Brain pericyte (primary cell): ENCODE measurements around the gene STIMATE.

Experiments used
- DNase-seq: peaks from one replicate; pipeline ENCODE4 v3.0.0-alpha.2; 2012; ENCODE audit warnings: low read depth, low spot score

STIMATE gene

DNA sequence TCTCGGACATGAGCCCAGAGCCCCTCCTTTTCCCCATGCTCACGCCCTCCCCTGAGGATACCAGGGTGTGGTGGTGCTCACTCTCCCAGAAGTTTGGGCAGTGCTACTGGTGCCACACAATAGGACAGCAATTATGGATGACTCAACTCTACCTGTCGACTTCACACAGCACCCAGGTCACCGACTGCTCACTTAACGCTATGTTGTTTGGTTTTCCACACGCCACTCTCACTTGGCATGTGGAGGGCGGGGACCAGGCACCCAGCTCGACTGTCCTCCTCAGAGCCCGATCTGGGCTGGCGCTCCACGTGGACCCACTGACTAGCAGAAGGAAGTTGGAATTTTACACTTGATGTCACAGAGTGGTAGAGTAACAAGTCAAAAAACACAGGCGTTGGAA lies 30.9 kb downstream of the STIMATE start:
- DNase-seq = no peak

DNA sequence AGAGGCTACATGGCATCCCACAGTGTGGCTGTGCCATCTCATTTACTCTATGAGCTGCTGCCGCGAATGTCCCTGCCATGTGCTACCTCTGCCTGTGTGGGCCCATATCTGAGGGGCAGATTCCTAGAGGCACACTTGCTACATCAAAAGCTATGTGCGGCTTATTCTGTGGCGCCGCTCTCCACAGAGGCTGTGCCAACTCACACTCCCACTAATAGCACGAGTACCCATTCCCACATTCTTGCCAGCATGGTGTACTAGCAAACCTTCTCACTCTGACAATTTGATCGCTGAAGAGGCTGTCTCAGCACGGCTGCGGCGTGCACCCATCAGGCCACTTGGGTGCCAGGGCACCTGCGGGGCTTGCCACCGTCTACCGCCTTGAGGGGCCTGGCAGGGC lies 31.4 kb downstream of the STIMATE start:
- no peak for DNase-seq

GRCh38 chr3:52860424-52860768 lies 37.0 kb downstream of the STIMATE start:
- no peak for DNase-seq

- no peak for DNase-seq
Measured at GRCh38 chr3:52859686-52860423, 37.5 kb downstream of the STIMATE start.

DNA sequence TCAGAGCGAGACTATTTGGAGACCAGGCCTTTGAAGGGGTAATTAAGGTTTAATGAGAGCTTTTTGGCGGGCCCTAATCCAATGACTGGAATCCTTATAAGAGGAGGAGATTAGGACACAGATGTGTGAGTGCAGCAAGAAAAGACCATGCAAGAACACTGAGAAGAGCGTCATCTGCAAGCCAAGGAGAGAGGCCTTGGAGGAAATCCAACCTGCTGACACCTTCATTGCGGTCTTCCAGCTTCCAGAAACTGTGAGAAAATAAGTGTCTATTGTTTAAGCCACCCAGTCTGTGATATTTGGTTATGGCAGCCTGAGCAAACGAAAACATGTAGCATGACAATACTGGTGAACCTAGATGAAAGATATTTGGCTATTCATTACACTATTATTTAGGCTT lies 39.5 kb downstream of the STIMATE start:
- DNase-seq = no peak

GRCh38 chr3:52857133-52857532 lies 40.2 kb downstream of the STIMATE start:
- DNase-seq = no peak

- no peak for DNase-seq
Measured at GRCh38 chr3:52856666-52857065, 40.7 kb downstream of the STIMATE start.

DNA sequence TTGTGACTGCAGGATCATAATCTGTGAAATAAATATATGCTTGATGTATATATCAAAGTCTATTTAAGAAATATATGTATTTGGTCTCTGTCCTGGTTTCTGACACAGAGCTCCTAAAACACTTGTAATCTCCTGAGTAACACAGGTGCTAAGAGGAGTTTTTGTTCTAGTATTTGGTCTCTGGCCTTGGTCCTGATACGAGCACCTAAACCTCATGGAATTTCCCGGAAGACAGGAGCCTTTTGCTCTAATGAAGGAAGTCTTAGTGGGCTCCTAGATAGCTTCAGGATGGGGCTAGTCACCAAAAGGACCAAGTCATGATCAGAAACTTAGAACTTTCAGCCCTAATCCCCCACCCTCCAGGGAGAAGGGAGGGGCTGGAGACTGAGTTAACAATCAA lies 43.3 kb downstream of the STIMATE start:
- no peak for DNase-seq

- DNase-seq = no peak
Measured at GRCh38 chr3:52852419-52852818, 44.9 kb downstream of the STIMATE start.

- DNase-seq = no peak
Measured at GRCh38 chr3:52851348-52851747, 46.0 kb downstream of the STIMATE start.

DNA sequence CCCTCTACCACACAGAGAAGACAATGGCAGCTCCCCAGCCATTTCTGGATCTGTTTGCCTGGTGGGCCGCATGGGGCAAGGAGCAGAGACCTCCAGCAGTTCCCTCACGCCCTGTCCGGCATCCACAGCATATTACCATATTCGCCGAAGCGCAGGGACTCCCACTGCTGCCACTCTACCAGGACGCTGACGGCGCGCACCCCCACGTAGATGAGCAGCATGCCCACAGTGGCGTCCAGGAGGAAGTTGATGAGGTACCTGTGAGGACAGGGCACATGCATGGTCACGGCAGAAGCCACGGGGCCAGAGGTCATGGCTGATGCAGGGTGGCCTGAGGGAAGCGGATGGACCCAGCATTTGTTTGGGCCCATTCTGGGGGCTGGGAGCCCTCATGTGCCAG lies 47.7 kb downstream of the STIMATE start:
- no peak for DNase-seq

DNA sequence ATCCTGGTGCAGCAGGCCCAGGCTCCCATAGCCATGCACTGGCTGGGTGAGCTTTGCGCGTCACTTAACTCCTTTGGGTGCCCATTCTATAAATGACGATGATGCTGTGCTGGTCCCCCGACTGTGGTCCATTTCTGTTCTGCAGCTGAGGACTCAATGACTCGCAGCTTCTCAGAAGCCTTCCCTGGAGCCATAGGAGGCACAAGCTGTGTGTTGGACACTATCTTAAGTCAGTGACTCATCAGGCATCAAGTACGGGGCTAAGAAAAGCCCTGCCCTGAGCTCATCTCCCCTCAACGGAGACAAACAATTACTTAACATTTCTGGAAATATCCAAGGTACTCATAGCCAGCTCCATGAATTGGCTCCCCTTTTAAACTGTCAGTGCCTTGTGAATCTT lies 48.7 kb downstream of the STIMATE start:
- no peak for DNase-seq

- no peak for DNase-seq
Measured at GRCh38 chr3:52847726-52848125, 49.6 kb downstream of the STIMATE start.

DNA sequence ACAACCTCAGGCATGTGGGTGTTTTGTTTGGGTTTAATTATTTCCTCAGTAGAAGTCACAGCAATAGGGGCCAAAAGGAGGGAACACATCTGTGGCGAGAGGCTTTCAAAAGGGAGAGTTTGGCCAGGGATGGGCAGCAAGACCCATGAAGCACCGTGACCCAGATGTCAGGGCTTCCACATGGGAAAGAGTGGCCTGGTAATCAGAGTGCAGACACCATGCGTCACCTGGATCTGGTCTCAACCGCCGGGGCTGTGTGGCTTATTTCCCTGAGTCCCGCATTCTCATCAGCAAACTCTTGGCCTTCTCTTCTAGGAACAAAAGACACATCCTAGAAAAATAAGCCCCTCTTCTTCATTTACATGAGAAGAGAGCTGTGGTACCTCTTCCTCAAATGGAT lies 50.1 kb downstream of the STIMATE start:
- DNase-seq = no peak

DNA sequence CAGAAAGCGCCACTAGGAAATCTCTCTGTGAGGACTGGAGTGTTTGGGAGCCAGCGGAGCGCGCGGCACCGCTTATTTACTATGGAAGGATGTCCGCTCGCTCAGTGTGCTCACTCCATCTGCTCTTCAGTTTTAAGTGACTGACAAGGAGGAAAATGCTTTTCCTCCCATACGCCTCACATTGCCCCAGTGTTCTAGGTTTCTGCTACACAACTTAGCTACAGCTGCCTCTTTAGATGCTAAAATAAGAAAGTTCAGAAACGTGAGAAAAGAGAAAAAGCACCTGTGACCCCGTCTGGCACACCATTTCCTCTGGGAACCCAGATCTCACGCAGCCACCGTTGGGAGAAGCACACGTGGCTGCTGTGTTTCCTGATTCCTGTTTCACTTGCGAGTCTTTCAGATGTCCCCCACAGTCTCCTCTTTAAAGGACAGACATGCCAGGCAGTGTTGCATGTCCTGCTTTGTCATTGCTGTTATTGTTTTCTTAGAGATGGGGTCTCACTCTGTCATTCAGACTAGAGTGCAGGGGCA lies 50.8 kb downstream of the STIMATE start:
- DNase-seq = no peak

DNA sequence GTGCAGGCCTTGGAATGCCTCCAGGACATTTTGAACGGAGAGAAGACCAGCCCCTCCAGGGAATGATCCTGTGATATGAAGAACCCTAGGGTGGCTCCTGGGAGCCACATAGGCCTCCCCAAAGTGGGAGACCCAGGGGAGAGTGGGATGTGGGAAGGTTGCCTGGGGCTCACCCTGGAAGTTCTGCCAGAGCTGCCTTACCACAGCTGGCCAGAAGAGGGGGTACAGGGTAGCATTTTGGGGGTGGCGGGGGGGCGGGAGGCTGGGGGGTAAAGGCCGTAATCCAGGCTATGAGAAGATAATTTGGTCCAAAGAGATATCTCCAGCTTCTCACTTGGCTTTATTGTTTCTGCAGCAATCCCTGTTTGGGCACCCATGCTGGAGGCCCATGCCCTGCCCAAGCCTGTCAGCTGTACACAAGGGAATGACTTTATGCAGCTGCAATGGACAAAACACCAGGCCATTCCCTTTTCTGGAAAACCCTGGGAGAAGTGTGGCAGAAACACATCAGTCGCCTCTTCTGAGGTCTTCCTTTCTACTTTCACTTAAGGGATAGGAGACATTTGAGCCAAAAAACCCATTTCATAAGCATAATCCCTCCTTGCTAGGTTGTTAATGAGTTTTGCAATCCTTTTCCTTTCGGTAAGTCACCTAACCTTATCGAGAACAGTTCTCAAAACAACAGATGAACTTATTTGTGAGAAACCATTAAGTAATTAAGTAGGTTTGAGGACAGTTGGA lies 51.5 kb downstream of the STIMATE start:
- DNase-seq = no peak

- DNase-seq = no peak
Measured at GRCh38 chr3:52845157-52845556, 52.2 kb downstream of the STIMATE start.

DNA sequence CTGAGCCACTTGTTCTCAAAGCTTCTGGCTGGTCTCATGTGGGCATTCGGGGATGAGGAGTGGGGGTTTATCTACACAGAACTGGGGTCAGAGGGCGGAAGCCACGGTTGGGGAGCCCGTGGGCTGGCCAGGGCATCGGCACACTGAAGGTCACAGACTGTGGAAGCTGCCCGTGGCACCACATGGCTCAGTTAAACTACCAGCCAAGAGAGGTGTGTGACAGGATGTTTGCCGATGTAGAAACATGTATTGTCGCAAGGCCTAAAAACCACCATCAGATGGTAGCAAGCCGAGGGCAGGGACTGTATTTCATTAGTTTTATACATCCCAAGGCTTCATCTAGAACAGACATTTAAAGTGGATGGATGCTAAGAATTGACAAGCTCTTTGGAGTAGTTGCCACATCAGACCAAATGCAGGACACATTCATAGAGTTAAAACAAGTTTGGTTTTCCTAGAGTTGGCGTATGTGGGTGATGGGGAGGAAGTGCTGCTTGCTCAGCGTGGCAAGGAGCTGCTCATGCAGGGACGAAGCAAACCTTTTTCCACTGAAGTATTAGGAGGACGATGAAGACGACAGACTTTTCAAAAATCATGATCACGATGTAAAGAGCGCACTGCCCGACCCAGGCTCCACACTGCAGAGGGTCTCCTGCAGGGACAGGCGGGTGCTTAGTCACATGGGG lies 52.9 kb downstream of the STIMATE start:
- no peak for DNase-seq

DNA sequence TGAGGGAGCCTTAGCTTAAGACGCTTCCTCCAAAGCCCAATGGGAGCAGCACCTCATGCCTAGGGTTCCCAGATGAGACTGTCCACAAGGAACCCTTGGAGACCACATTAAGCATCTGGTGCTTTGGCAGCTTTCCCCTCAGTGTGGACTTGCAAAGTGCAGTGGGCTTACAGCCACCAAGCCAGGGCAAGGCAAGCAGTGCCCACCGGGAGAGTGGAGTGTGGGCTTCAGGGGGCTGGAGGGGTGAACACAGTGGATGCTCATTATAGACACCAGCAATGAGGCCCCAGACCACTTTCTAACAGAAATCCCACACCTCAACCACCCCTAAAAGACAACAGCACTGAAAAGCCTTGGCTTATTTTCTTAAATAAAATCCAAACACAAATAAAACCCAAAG lies 53.5 kb downstream of the STIMATE start:
- no peak for DNase-seq

DNA sequence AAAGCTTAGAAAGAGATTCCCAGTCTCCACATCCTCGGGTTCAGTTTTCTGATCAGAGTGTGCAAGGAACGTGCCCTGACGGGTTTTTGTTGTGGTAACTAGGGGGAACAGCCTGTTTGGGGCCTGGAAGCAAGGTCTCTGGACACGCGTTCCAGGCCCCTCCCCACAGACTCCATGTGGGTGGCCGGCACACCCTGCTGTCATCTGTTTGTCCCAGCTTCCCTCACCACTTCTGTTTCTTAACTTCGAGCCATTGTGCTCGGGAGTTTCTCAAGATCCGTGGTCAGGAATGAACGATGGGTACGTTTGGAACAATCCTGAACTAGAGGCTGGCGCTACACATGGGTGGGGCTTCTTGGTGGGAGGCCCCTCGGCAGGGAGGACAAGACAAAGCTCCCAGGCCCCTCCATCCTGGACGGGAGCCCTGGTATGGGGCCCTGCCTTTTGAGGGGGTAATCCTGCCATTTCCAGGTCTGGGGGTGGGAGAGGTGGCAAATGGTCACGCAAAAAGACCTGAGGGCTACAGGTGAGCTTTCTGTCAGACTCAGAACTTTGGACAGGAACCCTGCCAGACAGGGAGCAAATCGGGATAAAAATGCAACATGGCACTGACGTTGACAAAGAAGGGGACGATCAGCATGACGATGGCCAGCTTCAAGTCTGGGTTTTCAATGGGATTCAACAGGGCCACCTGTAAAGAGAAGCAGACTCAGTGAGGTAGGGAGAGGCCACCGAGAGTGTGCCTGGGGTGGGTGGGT lies 54.1 kb downstream of the STIMATE start:
- no peak for DNase-seq

GRCh38 chr3:52842424-52842823 lies 54.9 kb downstream of the STIMATE start:
- no peak for DNase-seq

GRCh38 chr3:52841981-52842340 lies 55.4 kb downstream of the STIMATE start:
- DNase-seq = no peak
